K562 (cell line): ENCODE results near the gene NES. TPM values are rescaled to one million over a fixed set of nuclear protein-coding genes. Genes with fewer than 3 reads are reported as not detected.
A peak's percentile ranks its signal among the peaks of the same experiment; 100 is the strongest.

Experiments used
- ATAC-seq: fragments of 200-7000 bp; cut with Tn5 transposase; 3 replicates; pipeline ENCODE4 v1.9.1; 2020; ENCODE audit warnings: moderate library complexity
- BruUV-seq: library from RNA; stranded (reverse); fragments of 400-500 nt; replicated peaks from 2 replicates; lab custom pipeline; 2021; lab: Mats Ljungman, UMichigan
- CTCF ChIA-PET: fragments of 300-600 bp; formaldehyde crosslinking; extraction: SDS; loops from one replicate; lab custom pipeline; 2021; ENCODE audit warnings: low intra/inter-chr PET ratio; lab: Yijun Ruan, JAX
- POLR2A ChIA-PET: fragments of 300-600, 350-650 bp; sonication (Branson Sonifier 250); formaldehyde crosslinking; extraction: SDS; loops from one replicate; lab custom pipeline; 2021; ENCODE audit warnings: antibody characterized with exemption, inconsistent platforms; lab: Yijun Ruan, JAX
- DNase-seq, 4 experiments: peaks; one replicate each; pipeline versions ENCODE4 v3.0.0 to v3.0.0-alpha.2; 2011 to 2018; ENCODE audit warnings: low spot score in 3 of 4, mixed read lengths in 3 of 4; ENCODE audit errors: extremely low read depth in 1 of 4
- FAIRE-seq: peaks from 2 replicates; lab custom pipeline; 2011; peaks lifted over from hg19 to GRCh38; lab: Jason Lieb, UNC
- H2AFZ ChIP-seq: 2 replicates; pipeline ENCODE4 v1.6.0; 2011; ENCODE audit warnings: low read depth, low read length, control low read depth, inconsistent platforms
- H3K27ac ChIP-seq: fragments of 200-600 bp; 3 replicates; pipeline ENCODE4 v1.8.0; 2011; ENCODE audit warnings: low read depth, mild to moderate bottlenecking, control low read depth, inconsistent platforms, low read length, moderate library complexity, mixed read lengths; ENCODE audit errors: extremely low read depth
- H3K27me3 ChIP-seq, 2 experiments: fragments of 300-600 bp in 1 of 2; 2 replicates in 1 of 2; 3 replicates in 1 of 2; pipeline versions ENCODE4 v1.6.0 to v1.8.0; 2011; ENCODE audit warnings: inconsistent platforms in 2 of 2, low read length in 2 of 2, mild to moderate bottlenecking in 1 of 2, mixed read lengths in 1 of 2, moderate library complexity in 1 of 2; ENCODE audit not compliant: control insufficient read depth in 2 of 2, insufficient read depth in 2 of 2
- H3K36me3 ChIP-seq: fragments of 300-600 bp; 3 replicates; pipeline ENCODE4 v1.8.0; 2011; ENCODE audit warnings: mild to moderate bottlenecking, low read length, inconsistent platforms; ENCODE audit not compliant: control insufficient read depth, insufficient read depth
- H3K4me1 ChIP-seq, 2 experiments: fragments of 200-600 bp in 1 of 2; replicated peaks in 1 of 2; 2 replicates in 1 of 2; 3 replicates in 1 of 2; pipeline versions ENCODE4 v1.5.1 to v1.8.0; 2011; ENCODE audit warnings: inconsistent platforms in 2 of 2, low read length in 2 of 2, mild to moderate bottlenecking in 1 of 2, mixed read lengths in 1 of 2, moderate library complexity in 1 of 2; ENCODE audit not compliant: control insufficient read depth in 2 of 2, insufficient read depth in 2 of 2
- H3K4me2 ChIP-seq: 2 replicates; pipeline ENCODE4 v1.6.1; 2011; ENCODE audit warnings: low read length, control low read depth, inconsistent platforms, mixed read lengths; ENCODE audit not compliant: insufficient read depth
- H3K4me3 ChIP-seq: fragments of 200-600 bp; sonication (generic), shearing (Covaris generic); 2 replicates; pipeline ENCODE4 v1.5.1; 2016; ENCODE audit warnings: control low read depth, inconsistent platforms
- H3K79me2 ChIP-seq: fragments of 200-600 bp; 3 replicates; pipeline ENCODE4 v1.8.0; 2011; ENCODE audit warnings: low read length, inconsistent platforms; ENCODE audit not compliant: control insufficient read depth, insufficient read depth
- H3K9ac ChIP-seq, 2 experiments: 2 replicates each; pipeline versions ENCODE4 v1.6.0 to v1.6.1; 2011; ENCODE audit warnings: low read depth in 2 of 2, low read length in 2 of 2, control low read depth in 1 of 2, inconsistent platforms in 1 of 2, mild to moderate bottlenecking in 1 of 2, mixed read lengths in 1 of 2; ENCODE audit not compliant: insufficient read depth in 1 of 2
- H3K9me1 ChIP-seq: one replicate; pipeline ENCODE4 v1.6.0; 2011; ENCODE audit warnings: inconsistent platforms, mild to moderate bottlenecking, low read length, moderate library complexity; ENCODE audit not compliant: control insufficient read depth, insufficient read depth
- H3K9me3 ChIP-seq: replicated peaks from 2 replicates; pipeline ENCODE4 v1.5.1; 2011; ENCODE audit warnings: low read depth, low read length, inconsistent platforms; ENCODE audit not compliant: control insufficient read depth, insufficient read depth
- H4K20me1 ChIP-seq: replicated peaks from 2 replicates; pipeline ENCODE4 v1.6.1; 2011; ENCODE audit warnings: low read length, inconsistent platforms, mixed read lengths; ENCODE audit not compliant: control insufficient read depth, insufficient read depth
- KLF13 ChIP-seq: fragments of 450-650 bp; IDR thresholded peaks from 2 replicates; pipeline ENCODE4 v1.6.1; 2016; ENCODE audit warnings: missing genetic modification characterization, low read depth, mild to moderate bottlenecking, missing compliant biosample characterization, moderate library complexity, borderline replicate concordance
- MEIS2 ChIP-seq: fragments of 450-650 bp; IDR thresholded peaks from 2 replicates; pipeline ENCODE4 v1.6.1; 2014; ENCODE audit warnings: mild to moderate bottlenecking; ENCODE audit not compliant: partially characterized antibody
- WGBS: fragments of 100-300 bp; shearing (Covaris generic); methylation state at CpG from one replicate; pipeline ENCODE4 v1.1.6; 2016; ENCODE audit warnings: low coverage, mixed read lengths; ENCODE audit not compliant: insufficient coverage; ENCODE audit errors: missing lambda C conversion rate; 5-methylcytosine and 5-hydroxymethylcytosine counted together
- in situ Hi-C: fragments of 300-500 bp; cut with MboI; formaldehyde crosslinking; loops from 4 replicates; pipeline ENCODE4 v1.15.0; 2018; ENCODE audit warnings: inconsistent platforms, mixed read lengths
- intact Hi-C: fragments of 100-400 bp; cut with micrococcal nuclease; formaldehyde crosslinking; loops from 2 replicates; pipeline ENCODE4 v1.14.2; 2022
- polyA plus RNA-seq, 8 experiments: library from polyadenylated mRNA; depleted of rRNA in 4 of 8; stranded (reverse) in 5 of 8; unstranded in 3 of 8; fragments of >200 nt; fragmentation: Nextera tagmentation in 2 of 8; fragmentation: Illumina TruSeq in 1 of 8; extraction: Ambion mirVana in 2 of 8; extraction: Trizol in 1 of 8; gene quantifications; 2 replicates each; pipeline versions ENCODE4 v1.2.1 to v1.2.3, GENCODE V29; 2011 to 2014; ENCODE audit warnings: inconsistent platforms in 1 of 8, missing spikeins in 1 of 8
- total RNA-seq, 7 experiments: library from RNA; depleted of rRNA in 6 of 7; stranded (reverse); fragments of >200 nt in 6 of 7; fragmentation: Illumina TruSeq in 2 of 7; extraction: Trizol in 2 of 7; gene quantifications; 2 replicates each; pipeline versions ENCODE4 v1.2.1 to v1.2.3, GENCODE V29; 2011 to 2021; ENCODE audit warnings: low replicate concordance in 1 of 7
- TF ChIP-seq, protein P1 (sequence below), 2 experiments: IDR thresholded peaks in 1 of 2; conservative IDR thresholded peaks in 1 of 2; 2 replicates each; pipeline ENCODE4 v1.6.1; 2016; ENCODE audit warnings: low read depth in 2 of 2, mild to moderate bottlenecking in 1 of 2, missing compliant biosample characterization in 1 of 2, missing genetic modification characterization in 1 of 2, moderate library complexity in 1 of 2
- TF ChIP-seq, protein P2 (sequence below): fragments of 450-650 bp; IDR thresholded peaks from 2 replicates; pipeline ENCODE4 v1.6.1; 2016

The NES gene
- total and polyA plus RNA-seq, 9 of the 15 experiments (the other 6 are each of a cell fraction or from before 2014, with no cell fraction given): 0.10 to 8.6 (median 4.2) TPM

DNA sequence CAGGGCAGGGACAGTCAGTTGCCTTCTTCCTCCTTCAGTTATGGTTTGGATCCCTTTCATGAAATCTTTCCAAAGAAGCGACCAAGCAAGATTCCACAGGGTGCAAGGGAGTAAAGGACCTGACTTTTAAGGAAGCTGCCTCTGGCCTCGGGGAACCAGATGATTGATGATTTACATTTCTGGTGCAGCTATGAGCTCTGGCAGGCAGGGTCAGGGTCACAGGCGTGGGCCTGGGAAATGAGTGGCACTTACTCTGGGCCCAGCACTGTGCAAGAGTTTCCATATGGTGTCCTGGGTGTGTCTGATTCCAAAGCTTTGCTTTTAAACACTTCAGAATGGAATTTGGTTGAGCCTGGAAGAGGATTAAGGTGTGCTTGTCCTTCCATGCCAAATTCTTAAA lies 35.4 kb upstream of the NES start:
- Histone ChIP-seq H3K4me3 (no peak overlapping the region), H3K79me2 (no peaks in the 10 kb centered on the region), H3K9me3 (no peaks in the 10 kb centered on the region), H3K9ac (peak overlapping the region in 1 of 2 experiments; percentile 63; a peak in 1 of 4 replicates), H3K27ac (no peak overlapping the region), H3K27me3 (no peaks in the 10 kb centered on the region), H3K9me1 (no peaks in the 10 kb centered on the region), H3K4me2 (no peak overlapping the region), H4K20me1 (no peaks in the 10 kb centered on the region), H3K36me3 (no peaks in the 10 kb centered on the region), H3K4me1 (no peaks in the 10 kb centered on the region; a peak in 1 of 5 replicates), H2AFZ (no peak overlapping the region)
- no peak; the same call in 2 of the 3 replicates for ATAC-seq
- 45% methylated on average over 3 of the region's 3 CpGs for WGBS
- in situ Hi-C loops: no loop called here
- peak; percentile 40 for FAIRE-seq
- BruUV-seq: no TSS peak
- TF ChIP-seq, protein P1, sequence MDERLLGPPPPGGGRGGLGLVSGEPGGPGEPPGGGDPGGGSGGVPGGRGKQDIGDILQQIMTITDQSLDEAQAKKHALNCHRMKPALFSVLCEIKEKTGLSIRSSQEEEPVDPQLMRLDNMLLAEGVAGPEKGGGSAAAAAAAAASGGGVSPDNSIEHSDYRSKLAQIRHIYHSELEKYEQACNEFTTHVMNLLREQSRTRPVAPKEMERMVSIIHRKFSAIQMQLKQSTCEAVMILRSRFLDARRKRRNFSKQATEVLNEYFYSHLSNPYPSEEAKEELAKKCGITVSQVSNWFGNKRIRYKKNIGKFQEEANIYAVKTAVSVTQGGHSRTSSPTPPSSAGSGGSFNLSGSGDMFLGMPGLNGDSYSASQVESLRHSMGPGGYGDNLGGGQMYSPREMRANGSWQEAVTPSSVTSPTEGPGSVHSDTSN (CRISPR knock-in tag; IDR thresholded peaks at IDR 0.05; ENCODE audit: low read depth): no peak
- TF ChIP-seq, protein P1 (tag; conservative IDR thresholded peaks at IDR 0.05; ENCODE audit: low read depth): peak; percentile 41; the same call in 1 of the 2 replicates
- TF ChIP-seq, protein P2, sequence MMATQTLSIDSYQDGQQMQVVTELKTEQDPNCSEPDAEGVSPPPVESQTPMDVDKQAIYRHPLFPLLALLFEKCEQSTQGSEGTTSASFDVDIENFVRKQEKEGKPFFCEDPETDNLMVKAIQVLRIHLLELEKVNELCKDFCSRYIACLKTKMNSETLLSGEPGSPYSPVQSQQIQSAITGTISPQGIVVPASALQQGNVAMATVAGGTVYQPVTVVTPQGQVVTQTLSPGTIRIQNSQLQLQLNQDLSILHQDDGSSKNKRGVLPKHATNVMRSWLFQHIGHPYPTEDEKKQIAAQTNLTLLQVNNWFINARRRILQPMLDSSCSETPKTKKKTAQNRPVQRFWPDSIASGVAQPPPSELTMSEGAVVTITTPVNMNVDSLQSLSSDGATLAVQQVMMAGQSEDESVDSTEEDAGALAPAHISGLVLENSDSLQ: peak; percentile 43; the same call in 1 of the 2 replicates
- no peak for TF ChIP-seq KLF13 (tag)
- TF ChIP-seq MEIS2: peak; percentile 30
- intact Hi-C loops: no loop called here
- DNase-seq: no peak
- POLR2A ChIA-PET: interaction anchor here (0.6 to 1.7 kb wide), 7 partner anchors 8 to 219 kb away, joined by 3 to 7 read pairs (median 4); partner anchors contain the start of genes ISG20L2 and METTL25B
- CTCF ChIA-PET: no interaction called here
